Endothelial cell of umbilical vein (primary cell): Measurements from ENCODE around the gene PRXL2B. TPM values are rescaled to one million over a fixed set of nuclear protein-coding genes. Genes with fewer than 3 reads are reported as not detected.

Source experiments
- BruUV-seq: library from RNA; stranded (reverse); fragments of 400-500 nt; replicated peaks from 2 replicates; lab custom pipeline; 2021; lab: Mats Ljungman, UMichigan
- CTCF ChIA-PET: fragments of 300-600, 350-600 bp; sonication (Branson Sonifier 250); formaldehyde crosslinking; loops from one replicate; lab custom pipeline; 2021; ENCODE audit warnings: antibody characterized with exemption, inconsistent platforms; lab: Charles Lee
- POLR2A ChIA-PET: fragments of 300-600, 350-600 bp; sonication (Branson Sonifier 250); formaldehyde crosslinking; loops from one replicate; lab custom pipeline; 2021; ENCODE audit warnings: antibody characterized with exemption, inconsistent platforms; lab: Charles Lee
- DNase-seq: peaks from one replicate; pipeline ENCODE4 v3.0.0-alpha.2; 2011; ENCODE audit warnings: low read depth, low spot score
- FAIRE-seq: peaks from 2 replicates; lab custom pipeline; 2011; peaks lifted over from hg19 to GRCh38; lab: Jason Lieb, UNC
- H2AFZ ChIP-seq: 2 replicates; pipeline ENCODE4 v1.6.0; 2012; ENCODE audit warnings: low read depth, low read length, control low read depth, inconsistent platforms
- H3K27ac ChIP-seq: 2 replicates; pipeline ENCODE4 v1.5.1; 2011; ENCODE audit warnings: low read depth, mild to moderate bottlenecking, control low read depth, low read length, moderate library complexity; ENCODE audit not compliant: insufficient read depth
- H3K27me3 ChIP-seq, 2 experiments: 2 replicates each; pipeline versions ENCODE4 v1.6.0 to v1.6.1; 2011; ENCODE audit warnings: low read length in 2 of 2, mixed read lengths in 1 of 2; ENCODE audit not compliant: control insufficient read depth in 2 of 2, insufficient read depth in 2 of 2
- H3K36me3 ChIP-seq, 2 experiments: 2 replicates in 1 of 2; 3 replicates in 1 of 2; pipeline ENCODE4 v1.5.1; 2011; ENCODE audit warnings: low read length in 2 of 2, mild to moderate bottlenecking in 1 of 2, moderate library complexity in 1 of 2; ENCODE audit not compliant: control insufficient read depth in 2 of 2, insufficient read depth in 2 of 2; ENCODE audit errors: extremely low read depth in 1 of 2
- H3K4me1 ChIP-seq: 3 replicates; pipeline ENCODE4 v1.5.1; 2011; ENCODE audit warnings: mild to moderate bottlenecking, low read length; ENCODE audit not compliant: control insufficient read depth, insufficient read depth; ENCODE audit errors: extremely low read depth
- H3K4me2 ChIP-seq: 2 replicates; pipeline ENCODE4 v1.6.1; 2011; ENCODE audit warnings: low read length, control low read depth, mixed read lengths; ENCODE audit not compliant: insufficient read depth
- H3K4me3 ChIP-seq, 3 experiments: fragments of 200-600 bp in 1 of 3; sonication (generic), shearing (Covaris generic) in 1 of 3; replicated peaks in 1 of 3; 2 replicates each; pipeline ENCODE4 v1.5.1; 2011 to 2016; ENCODE audit warnings: control low read depth in 3 of 3, low read length in 3 of 3, mild to moderate bottlenecking in 2 of 3, inconsistent platforms in 1 of 3, low read depth in 1 of 3, moderate library complexity in 1 of 3; ENCODE audit not compliant: insufficient read depth in 1 of 3
- H3K79me2 ChIP-seq: 2 replicates; pipeline ENCODE4 v1.6.0; 2012; ENCODE audit warnings: low read length, inconsistent platforms; ENCODE audit not compliant: control insufficient read depth, insufficient read depth
- H3K9ac ChIP-seq: replicated peaks from 2 replicates; pipeline ENCODE3; 2011; ENCODE audit warnings: low read length, control low read depth; ENCODE audit not compliant: insufficient read depth; ENCODE audit errors: extremely low read depth
- H3K9me1 ChIP-seq: replicated peaks from 3 replicates; pipeline ENCODE4 v1.6.0; 2011; ENCODE audit warnings: mild to moderate bottlenecking, low read length; ENCODE audit not compliant: control insufficient read depth, insufficient read depth; ENCODE audit errors: extremely low read depth
- H3K9me3 ChIP-seq: replicated peaks from 2 replicates; pipeline ENCODE4 v1.5.1; 2012; ENCODE audit warnings: low read length, inconsistent platforms; ENCODE audit not compliant: control insufficient read depth, insufficient read depth
- H4K20me1 ChIP-seq: replicated peaks from 2 replicates; pipeline ENCODE3; 2011; ENCODE audit warnings: mild to moderate bottlenecking, low read length; ENCODE audit not compliant: control insufficient read depth, insufficient read depth; ENCODE audit errors: extremely low read depth
- EZH2 ChIP-seq: IDR thresholded peaks from 2 replicates; pipeline ENCODE4 v1.6.1; 2012; ENCODE audit warnings: borderline replicate concordance, low read depth, mild to moderate bottlenecking, moderate library complexity, low read length, inconsistent platforms; ENCODE audit not compliant: severe bottlenecking
- FOS ChIP-seq: IDR thresholded peaks from 2 replicates; pipeline ENCODE4 v1.6.1; 2011; ENCODE audit warnings: mild to moderate bottlenecking, low read length, moderate library complexity, borderline replicate concordance; ENCODE audit not compliant: insufficient read depth
- GATA2 ChIP-seq: IDR thresholded peaks from 2 replicates; pipeline ENCODE4 v1.7.0; 2011; ENCODE audit warnings: low read depth, mild to moderate bottlenecking, moderate library complexity, mixed read lengths, low read length; ENCODE audit not compliant: insufficient read length, insufficient read depth
- JUN ChIP-seq: IDR thresholded peaks from 2 replicates; pipeline ENCODE4 v1.6.1; 2011; ENCODE audit warnings: borderline replicate concordance, low read depth; ENCODE audit not compliant: insufficient read length, insufficient read depth
- MYC ChIP-seq: IDR thresholded peaks from one replicate; pipeline ENCODE4 v1.6.1; 2011; ENCODE audit warnings: mild to moderate bottlenecking, low read depth, low read length
- POLR2A ChIP-seq: IDR thresholded peaks from 2 replicates; pipeline ENCODE4 v1.6.1; 2012; ENCODE audit warnings: low read depth, mild to moderate bottlenecking, control low read depth, low read length
- POLR2AphosphoS5 ChIP-seq: IDR thresholded peaks from 2 replicates; pipeline ENCODE4 v1.6.1; 2012; ENCODE audit warnings: low read depth, mild to moderate bottlenecking, control low read depth, low read length, moderate library complexity; ENCODE audit not compliant: insufficient read depth
- dilution Hi-C: fragments of 300-500 bp; cut with MboI; formaldehyde crosslinking; loops from one replicate; pipeline ENCODE4 v1.15.0; 2019; ENCODE audit warnings: low sequenced_read_pairs; ENCODE audit not compliant: extremely low pct_ligation_motif_present
- intact Hi-C: fragments of 100-400 bp; cut with micrococcal nuclease; formaldehyde crosslinking; loops from one replicate; pipeline ENCODE4 v1.10.0; 2022
- polyA plus RNA-seq, 4 experiments: library from polyadenylated mRNA; depleted of rRNA in 3 of 4; stranded (reverse) in 3 of 4; unstranded in 1 of 4; fragments of >200 nt; gene quantifications; 2 replicates each; pipeline versions ENCODE4 v1.2.1 to v1.2.3, GENCODE V29; 2011 to 2012; ENCODE audit warnings: missing spikeins in 1 of 4
- total RNA-seq: library from RNA; stranded (reverse); gene quantifications from 2 replicates; pipeline ENCODE4 v1.2.3, GENCODE V29; 2021
- TF ChIP-seq, protein P1 (sequence below): IDR thresholded peaks from 2 replicates; pipeline ENCODE4 v1.6.1; 2011; ENCODE audit not compliant: insufficient read depth, insufficient read length
- TF ChIP-seq, protein P2 (sequence below), 2 donors: IDR thresholded peaks; 1 replicate in 1 of 2; 2 replicates in 1 of 2; pipeline ENCODE4 v1.5.1; 2011; ENCODE audit warnings: low read length in 2 of 2, mild to moderate bottlenecking in 2 of 2, moderate library complexity in 2 of 2, control low read depth in 1 of 2, inconsistent platforms in 1 of 2, low read depth in 1 of 2; ENCODE audit not compliant: insufficient read depth in 1 of 2; ENCODE audit errors: extremely low read depth in 1 of 2

Gene PRXL2B
- total and polyA plus RNA-seq, 2 donors (not counting 3 experiments of a cell fraction or from before 2014, with no cell fraction given): 29.6 to 55.8 TPM

- no peak for TF ChIP-seq EZH2
- no peak for TF ChIP-seq GATA2
- TF ChIP-seq MYC: no peak
- TF ChIP-seq, protein P1, sequence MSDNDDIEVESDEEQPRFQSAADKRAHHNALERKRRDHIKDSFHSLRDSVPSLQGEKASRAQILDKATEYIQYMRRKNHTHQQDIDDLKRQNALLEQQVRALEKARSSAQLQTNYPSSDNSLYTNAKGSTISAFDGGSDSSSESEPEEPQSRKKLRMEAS: no peak
- TF ChIP-seq POLR2AphosphoS5: no peak
- no peak for TF ChIP-seq POLR2A
- no peak for TF ChIP-seq FOS
- TF ChIP-seq JUN: no peak
- TF ChIP-seq, protein P2, sequence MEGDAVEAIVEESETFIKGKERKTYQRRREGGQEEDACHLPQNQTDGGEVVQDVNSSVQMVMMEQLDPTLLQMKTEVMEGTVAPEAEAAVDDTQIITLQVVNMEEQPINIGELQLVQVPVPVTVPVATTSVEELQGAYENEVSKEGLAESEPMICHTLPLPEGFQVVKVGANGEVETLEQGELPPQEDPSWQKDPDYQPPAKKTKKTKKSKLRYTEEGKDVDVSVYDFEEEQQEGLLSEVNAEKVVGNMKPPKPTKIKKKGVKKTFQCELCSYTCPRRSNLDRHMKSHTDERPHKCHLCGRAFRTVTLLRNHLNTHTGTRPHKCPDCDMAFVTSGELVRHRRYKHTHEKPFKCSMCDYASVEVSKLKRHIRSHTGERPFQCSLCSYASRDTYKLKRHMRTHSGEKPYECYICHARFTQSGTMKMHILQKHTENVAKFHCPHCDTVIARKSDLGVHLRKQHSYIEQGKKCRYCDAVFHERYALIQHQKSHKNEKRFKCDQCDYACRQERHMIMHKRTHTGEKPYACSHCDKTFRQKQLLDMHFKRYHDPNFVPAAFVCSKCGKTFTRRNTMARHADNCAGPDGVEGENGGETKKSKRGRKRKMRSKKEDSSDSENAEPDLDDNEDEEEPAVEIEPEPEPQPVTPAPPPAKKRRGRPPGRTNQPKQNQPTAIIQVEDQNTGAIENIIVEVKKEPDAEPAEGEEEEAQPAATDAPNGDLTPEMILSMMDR (IDR thresholded peaks at IDR 0.05; ENCODE audit: extremely low read depth in 1 of 2, insufficient read depth in 1 of 2, low read depth in 1 of 2, low read length in 2 of 2): no peak
- intact Hi-C loops: no loop called here
- no peak overlapping the region for H3K27ac ChIP-seq
- POLR2A ChIA-PET: no interaction called here
- H3K9me1 ChIP-seq: no peaks in the 10 kb centered on the region
- H3K36me3 ChIP-seq: no peaks in the 10 kb centered on the region
- no peak for FAIRE-seq
- BruUV-seq: no TSS peak
- no peak for DNase-seq
- no peak overlapping the region for H2AFZ ChIP-seq
- no peaks in the 10 kb centered on the region for H3K27me3 ChIP-seq
- H4K20me1 ChIP-seq: no peaks in the 10 kb centered on the region
- peaks cover 1% of the 10 kb centered on the region for H3K9me3 ChIP-seq
- no peaks in the 10 kb centered on the region for H3K79me2 ChIP-seq
- peaks cover 8% of the 10 kb centered on the region for H3K4me1 ChIP-seq
- dilution Hi-C loops: no loop called here
- no peak overlapping the region for H3K4me3 ChIP-seq
- H3K4me2 ChIP-seq: no peak overlapping the region
- H3K9ac ChIP-seq: no peak overlapping the region
- CTCF ChIA-PET: no interaction called here
Measured at GRCh38 chr1:2637442-2638145, 51.0 kb downstream of the PRXL2B start.
